ENCODE results near the gene CAMSAP2.

- no peak for TF ChIP-seq GATA3 (IDR thresholded peaks at IDR 0.05; ENCODE audit: low read depth, low read length)
- TF ChIP-seq GATA2 (IDR thresholded peaks at IDR 0.05; ENCODE audit: low read depth, low read length): no peak
Measured at GRCh38 chr1:200778766-200779165, 40.1 kb downstream of the CAMSAP2 start.
